ENCODE measurements around the gene RNASEH2C.
"Not testable (repeated sequence)": the region's sequence is repeated elsewhere in the genome, so short reads cannot be mapped to it uniquely, and the experiment has no call there.

Gene RNASEH2C

DNA sequence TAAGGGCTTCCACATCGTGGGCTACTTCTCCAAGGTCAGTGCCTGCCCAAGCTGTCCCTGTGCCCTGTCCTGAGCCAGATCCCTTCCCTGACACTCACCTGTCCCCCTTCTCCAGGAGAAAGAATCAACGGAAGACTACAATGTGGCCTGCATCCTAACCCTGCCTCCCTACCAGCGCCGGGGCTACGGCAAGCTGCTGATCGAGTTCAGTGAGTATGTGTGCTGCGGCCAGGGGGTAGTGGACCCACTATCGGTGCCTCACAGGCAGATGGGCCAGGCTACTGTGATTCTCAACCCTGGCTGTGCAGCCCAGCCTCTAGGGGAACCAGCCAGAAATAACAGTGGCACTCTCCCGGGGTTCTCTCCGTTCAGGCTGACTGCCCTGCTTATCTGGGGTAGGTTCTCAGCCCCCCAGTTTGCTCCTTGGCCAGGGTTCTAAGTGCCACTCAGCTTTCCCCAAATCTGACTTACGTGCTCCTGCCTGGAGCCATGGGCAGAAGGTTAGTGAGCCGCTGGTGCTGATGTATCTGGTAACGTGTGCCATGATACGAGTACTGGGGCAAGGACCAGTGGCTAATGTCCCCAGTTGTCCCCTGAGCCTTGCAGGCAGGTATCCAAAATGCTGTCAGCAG is 3.7 kb downstream of the RNASEH2C start:
- DNase-seq (ENCODE audit: low read depth in 2 of 2), result no peak

DNA sequence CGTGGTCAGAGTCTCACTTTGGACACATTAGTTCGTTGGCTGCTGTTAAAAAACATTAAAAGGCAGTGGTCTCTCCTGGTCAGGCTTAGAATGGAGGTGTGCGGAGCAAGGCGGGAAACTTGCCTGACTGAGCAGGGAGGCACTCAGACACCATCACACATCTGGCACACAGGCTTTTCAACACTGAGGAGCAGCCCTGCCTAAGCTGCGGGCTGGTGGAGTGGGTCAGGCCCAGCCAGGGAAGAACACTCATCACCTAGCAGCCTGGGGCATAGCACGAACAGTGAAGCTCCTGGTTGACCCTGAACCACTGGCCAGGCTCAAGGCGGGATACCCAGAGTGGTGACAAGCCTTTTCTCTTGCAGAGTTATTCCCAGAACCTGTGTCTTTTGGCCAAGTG is 4.3 kb downstream of the RNASEH2C start:
- no peak for DNase-seq (ENCODE audit: low read depth in 2 of 2)

DNA sequence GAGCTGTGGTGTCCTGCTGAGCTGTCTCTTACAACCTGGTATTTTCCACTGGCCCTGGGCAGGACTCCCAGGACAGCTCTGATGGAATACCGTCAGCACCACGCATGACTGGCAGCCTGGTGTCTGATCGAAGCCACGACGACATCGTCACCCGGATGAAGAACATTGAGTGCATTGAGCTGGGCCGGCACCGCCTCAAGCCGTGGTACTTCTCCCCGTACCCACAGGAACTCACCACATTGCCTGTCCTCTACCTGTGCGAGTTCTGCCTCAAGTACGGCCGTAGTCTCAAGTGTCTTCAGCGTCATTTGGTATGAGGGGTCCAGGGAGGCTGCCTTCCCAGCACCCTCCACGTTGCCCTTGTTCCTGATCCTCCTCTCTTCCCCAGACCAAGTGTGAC is 6.2 kb downstream of the RNASEH2C start:
- DNase-seq (ENCODE audit: low read depth in 2 of 2), result no peak

DNA sequence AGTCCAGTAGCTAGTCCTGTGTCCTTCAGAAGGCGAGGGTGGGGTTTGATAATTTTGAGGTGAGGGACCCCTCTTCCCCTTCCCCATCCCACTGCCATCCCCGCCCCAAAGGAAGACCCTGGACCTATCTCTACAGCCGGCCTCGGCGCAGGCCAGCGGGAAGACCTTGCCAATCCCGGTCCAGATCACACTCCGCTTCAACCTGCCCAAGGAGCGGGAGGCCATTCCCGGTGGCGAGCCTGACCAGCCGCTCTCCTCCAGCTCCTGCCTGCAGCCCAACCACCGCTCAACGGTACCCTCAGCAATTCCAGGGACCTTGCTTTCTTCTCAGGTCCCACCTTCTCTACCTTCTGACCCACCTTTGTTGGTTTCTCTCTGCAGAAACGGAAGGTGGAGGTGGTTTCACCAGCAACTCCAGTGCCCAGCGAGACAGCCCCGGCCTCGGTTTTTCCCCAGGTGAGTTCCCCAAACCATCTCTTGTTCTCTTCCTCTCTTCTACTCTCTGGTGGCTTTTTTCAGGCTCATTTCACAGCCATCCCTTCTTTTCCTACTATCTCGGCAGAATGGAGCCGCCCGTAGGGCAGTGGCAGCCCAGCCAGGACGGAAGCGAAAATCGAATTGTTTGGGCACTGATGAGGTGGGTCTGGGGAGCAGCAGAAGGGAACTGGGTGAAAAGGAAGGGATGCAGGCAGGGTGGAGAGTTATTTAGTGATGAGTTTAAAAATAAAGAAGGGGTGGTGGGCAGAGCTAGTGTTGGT is 7.2 kb downstream of the RNASEH2C start:
- DNase-seq (ENCODE audit: low read depth in 2 of 2), result no peak

DNA sequence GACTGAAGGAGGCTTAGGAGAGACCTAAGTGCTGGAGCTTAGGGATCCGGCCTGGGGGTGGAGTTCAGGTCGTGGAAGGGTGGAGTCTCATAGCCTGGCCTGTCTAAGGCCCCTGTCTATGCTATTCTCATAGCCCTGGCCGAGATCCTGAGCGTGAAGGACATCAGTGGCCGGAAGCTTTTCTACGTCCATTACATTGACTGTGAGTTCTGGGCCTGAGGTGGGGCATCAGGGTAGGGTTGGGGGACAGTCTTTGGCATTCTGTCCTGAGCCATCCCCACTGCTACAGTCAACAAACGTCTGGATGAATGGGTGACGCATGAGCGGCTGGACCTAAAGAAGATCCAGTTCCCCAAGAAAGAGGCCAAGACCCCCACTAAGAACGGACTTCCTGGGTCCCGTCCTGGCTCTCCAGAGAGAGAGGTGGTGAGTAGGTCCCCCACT is 7.9 kb downstream of the RNASEH2C start:
- DNase-seq (ENCODE audit: low read depth in 2 of 2), result no peak

DNA sequence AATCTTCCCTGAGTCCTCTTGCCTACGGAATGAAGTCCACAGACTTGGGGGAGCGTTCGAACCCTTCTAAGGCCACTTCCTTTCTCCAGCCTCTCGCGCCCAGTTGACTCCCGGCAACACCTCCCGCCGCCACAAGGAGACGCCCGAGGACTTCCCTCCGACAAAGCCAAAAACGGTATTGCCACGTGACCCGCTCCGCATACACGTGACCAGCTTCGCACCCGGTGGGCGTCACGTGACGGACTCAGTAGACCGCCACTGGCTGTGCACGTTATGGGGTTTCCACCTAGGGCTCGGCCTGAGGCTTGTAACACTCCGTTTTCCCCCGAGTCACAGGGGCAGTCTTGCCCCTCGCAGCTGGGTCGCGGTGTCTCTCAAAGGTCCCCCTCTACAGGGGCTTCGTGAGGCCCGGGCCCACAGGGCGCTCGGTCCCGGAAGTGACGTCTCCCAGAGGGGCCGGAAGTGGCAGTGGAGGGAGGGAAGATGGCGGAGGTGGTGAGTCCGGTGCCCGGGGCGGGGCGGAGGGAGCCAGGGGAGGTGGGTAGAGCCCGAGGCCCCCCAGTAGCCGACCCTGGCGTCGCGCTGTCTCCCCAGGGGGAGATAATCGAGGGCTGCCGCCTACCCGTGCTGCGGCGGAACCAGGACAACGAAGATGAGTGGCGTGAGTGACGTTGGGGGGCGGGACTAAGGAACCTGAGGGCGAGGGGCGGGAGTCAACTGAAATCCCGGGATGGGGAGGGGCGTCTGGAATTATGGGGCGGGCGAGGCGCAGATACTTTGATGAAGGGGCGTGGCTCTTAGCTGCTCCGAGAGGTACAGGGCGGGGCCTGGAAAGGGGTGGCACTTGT is 8.6 kb downstream of the RNASEH2C start, which contains the start of gene KAT5:
Gene KAT5 (plus strand): TSS at position 468 of the 848 bp plus-strand sequence. CDS start 16 bp downstream, at position 484.
- DNase-seq (ENCODE audit: low read depth in 2 of 2), result peak; percentile 92 to 95

DNA sequence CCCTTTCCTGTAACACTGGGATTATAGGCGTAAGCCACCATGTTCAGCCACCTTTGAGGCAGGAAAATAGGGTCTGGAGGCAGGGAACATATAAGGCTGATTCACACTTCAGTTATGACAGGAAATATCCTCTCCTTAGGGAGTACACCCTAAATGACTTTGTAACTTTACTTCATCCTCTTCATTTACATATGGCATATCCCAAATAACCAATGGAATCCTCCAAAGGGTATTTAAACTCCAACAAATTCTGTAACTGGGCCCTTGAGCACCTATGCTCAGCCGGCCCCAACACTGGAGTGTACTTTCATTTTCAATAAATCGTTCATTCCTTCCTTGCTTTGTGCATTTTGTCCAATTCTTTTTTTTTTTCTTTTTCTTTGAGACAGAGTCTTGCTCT is 10.2 kb downstream of the RNASEH2C start:
- no peak for DNase-seq (ENCODE audit: low read depth in 2 of 2)

DNA sequence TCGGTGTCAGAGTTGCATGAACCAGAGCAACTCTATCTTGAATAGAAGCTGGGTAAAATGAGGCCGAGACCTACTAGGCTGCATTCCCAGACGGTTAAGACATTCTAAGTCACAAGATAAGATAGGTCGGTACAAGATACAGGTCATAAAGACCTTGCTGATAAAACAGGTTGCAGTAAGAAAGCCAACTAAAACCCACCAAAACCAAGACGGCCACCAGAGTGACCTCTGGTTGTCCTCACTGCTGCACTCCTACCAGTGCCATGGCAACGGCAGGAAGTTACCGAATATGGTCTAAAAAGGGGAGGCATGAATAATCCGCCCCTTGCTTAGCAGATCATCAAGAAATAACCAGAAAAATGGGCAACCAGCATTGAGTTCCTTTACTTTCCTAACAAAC is 10.9 kb downstream of the RNASEH2C start:
- DNase-seq (ENCODE audit: low read depth in 2 of 2), result no peak

DNA sequence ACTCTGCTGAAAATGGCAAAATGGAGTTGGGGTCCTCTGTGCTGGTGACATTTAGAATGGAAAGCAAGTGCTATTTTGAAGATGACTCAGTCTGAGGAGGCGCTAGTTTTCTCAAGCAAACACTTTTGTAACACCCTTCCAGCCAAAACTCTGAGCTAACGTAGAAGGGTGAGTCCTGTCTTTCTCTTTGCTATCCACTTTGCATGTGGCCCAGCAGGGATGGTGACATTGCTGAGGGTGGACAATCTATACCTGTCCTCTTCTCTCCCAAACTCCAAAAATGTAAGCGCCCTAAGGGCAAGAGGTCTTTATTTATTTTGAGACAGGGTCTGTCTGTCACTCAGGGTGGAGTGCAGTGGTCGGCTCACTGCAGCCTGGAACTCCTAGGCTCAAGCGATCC is 12.1 kb downstream of the RNASEH2C start:
- DNase-seq (ENCODE audit: low read depth in 2 of 2), result no peak

DNA sequence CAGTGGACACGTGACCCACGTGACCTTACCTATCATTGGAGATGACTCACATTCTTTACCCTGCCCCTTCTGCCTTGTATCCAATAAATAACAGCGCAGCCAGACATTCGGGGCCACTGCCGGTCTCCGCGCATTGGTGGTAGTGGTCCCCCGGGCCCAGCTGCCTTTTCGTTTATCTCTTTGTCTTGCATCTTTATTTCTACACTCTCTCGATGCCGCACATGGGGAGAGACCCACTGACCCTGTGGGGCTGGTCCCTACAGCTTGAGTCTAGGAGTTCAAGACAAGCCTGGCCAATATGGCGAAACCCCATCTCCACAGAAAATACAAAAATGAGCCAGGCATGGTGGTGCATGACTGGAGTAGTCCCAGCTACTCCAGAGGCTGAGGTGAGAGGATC is 13.6 kb downstream of the RNASEH2C start:
- not testable (repeated sequence) for DNase-seq (ENCODE audit: low read depth in 2 of 2)

DNA sequence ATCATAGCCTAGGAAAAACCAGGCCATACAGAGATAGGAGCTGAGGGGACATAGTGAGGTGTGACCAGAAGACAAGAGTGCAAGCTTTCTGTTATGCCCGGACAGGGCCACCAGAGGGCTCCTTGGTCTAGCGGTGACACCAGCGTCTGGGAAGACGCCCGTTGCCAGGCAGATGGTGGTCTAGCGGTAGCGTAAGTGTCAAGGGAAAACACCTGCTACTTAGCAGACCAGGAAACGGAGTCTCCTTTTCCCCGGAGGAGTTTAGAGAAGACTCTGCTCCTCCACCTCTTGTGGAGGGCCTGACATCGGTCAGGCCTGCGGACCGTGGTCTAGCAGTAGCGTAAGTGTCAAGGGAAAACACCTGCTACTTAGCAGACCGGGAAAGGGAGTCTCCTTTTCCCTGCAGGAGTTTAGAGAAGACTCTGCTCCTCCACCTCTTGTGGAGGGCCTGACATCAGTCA is 14.3 kb downstream of the RNASEH2C start:
- peak; percentile 44 to 46 for DNase-seq (ENCODE audit: low read depth in 2 of 2)

DNA sequence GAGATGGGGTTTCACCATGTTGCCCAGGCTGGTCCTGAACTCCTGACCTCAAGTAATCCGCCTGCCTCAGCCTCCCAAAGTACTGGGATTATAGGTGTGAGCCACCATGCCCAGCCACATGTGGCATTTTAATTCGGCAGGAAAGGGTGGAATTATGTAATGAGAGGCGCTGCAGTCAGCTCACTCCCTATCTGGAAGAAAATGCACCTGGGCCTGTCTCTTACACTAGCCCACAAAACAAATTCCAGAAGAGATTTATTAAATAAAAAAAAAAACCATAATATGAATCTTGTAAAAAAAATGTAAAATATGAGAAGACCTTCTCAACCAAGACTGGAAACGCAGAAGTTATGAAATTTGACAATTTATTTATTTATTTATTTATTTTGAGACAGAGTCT is 16.8 kb downstream of the RNASEH2C start:
- DNase-seq (ENCODE audit: low read depth in 2 of 2), result no peak

DNA sequence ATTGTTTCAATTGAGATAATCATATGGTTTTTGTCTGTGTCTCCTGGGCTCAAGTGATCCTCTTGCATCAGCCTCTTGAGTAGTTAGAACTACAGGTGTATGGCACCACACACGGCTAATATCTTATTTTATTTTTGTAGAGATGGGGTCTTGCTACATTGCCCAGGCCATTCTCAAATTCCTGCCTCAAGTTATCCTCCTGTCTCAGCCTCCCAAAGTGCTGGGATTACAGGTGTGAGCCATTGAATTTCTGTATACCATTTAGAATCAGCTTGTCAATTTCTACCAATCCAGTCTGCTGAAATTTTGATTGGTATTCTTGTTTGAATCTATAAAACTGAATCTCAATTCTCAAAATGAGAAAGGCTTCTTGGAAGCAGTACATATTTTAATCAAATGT is 18.9 kb downstream of the RNASEH2C start:
- DNase-seq (ENCODE audit: low read depth in 2 of 2), result no peak

DNA sequence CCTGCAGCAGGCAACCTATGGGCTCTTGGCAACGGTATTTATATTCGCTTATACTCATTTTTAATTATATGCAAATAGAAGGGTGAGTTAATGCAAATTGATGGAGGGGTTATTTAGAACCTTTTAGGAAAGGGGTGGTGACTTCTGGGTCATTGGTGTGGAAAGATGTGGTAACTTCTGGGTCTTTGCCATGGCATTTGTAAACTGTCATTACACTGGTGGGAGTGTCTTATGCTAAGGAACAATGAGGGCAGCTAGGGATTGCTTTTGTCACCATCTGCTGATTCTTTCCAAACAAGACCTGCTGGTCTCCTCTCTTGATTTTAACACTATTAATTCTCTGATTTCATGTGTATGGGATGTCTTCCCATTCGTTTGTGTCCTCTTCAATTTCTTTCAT is 20.2 kb downstream of the RNASEH2C start:
- no peak for DNase-seq (ENCODE audit: low read depth in 2 of 2)

DNA sequence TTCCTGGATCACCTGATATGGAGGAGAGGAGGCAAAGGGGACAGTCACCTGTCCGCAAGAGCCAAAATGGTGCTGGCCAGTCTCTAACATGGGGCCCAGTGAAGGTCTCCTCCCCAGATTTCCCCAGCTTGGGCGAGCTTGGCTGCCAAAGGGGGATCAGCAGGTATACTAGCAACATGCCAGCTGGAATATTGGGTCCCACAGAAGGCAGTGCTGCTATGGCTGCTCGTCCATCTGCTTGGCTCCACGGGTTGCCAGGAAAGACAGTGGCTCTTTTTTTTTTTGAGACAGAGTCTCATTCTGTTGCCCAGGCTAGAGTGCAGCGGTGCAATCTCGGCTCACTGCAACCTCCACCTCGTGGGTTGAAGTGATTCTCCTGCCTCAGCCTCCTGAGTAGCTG is 21.3 kb downstream of the RNASEH2C start:
- DNase-seq (ENCODE audit: low read depth in 2 of 2), result no peak

DNA sequence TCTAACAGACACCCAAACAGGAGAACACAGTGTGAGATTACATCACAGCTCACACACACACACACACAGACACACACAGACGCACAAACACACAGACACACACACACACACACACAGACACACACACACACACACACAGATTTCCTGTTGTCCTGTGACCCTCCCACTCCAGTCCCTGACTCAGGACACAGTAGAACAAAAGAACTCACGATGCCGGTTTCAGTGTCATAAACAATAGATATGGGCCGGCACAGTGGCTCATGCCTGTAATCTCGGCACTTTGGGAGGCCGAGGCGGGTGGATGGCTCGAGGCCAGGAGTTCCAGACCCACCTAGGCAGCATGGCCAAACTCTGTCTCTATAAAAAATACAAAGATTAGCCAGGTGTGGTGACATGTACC is 22.4 kb downstream of the RNASEH2C start:
- DNase-seq (ENCODE audit: low read depth in 2 of 2), result no peak

DNA sequence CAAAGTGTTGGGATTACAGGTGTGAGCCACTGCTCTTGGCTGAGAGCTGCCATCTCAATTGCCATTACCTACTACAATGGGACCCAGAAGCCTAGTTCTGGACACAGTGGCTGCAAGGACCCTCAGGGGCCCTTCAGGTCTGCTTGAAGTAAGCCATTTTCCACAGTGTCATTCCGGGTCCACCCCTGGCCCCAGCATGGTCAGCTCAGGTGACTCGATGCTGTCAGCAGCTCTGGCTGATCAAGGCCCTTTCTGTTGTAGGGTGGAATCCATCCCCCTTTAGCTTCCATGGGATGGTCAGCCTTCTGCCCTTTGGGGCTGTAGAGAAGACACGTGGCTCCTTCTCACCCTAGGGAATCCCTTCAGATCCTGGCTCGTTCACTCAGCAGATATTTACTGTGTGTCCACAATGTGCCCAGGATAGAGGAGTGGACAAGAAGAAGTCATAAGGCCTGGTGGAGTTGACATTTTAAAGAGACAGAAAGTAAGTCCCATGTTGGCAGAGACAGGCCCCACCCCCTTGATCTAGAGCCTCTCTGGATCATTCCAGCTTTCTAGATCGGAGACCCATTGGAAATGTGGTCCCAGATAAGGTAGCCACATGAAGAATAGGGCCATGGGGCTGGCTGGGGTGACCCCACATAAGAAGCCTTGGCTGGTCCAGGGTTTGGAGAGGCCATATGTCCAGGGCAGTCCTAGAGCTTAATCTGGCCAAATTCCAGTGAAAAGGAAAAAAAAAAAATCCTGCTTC is 23.6 kb downstream of the RNASEH2C start:
- no peak for DNase-seq (ENCODE audit: low read depth in 2 of 2)

DNA sequence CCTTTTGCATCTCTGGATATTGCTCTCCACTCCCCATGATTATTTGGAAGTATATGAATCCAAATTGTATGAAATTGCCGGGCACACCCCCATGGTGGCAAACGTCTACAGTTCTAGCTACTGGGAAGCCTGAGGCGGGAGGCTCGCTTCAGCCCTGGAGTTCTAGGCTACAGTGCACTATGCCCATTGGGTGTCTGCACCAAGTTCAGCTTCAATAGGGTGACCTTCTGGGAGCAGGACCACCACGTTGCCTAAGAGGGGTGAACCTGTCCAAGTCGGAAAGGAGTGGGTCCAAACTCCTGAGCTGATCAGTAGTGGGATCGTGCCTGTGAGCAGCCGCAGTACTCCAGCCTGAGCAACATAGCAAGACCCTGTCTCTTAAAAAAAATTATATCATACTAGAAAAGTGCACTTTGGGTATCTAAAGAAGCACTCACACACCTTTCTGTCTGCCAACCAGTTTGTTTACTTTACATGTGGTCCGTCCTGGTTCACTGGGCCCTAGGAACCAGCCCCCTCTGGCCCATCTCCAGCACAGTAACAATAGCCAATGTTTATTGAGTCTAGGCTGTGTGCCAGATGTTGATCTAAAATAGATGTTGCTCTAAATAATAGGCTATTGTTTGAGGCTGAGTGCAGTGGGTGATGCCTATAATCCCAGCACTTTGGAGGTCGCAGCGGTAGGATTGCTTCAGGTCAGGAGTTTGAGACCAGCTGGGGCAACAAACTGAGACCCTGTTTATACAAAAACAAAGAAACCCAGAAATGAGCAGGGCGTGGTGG is 24.9 kb downstream of the RNASEH2C start:
- no peak for DNase-seq (ENCODE audit: low read depth in 2 of 2)

DNA sequence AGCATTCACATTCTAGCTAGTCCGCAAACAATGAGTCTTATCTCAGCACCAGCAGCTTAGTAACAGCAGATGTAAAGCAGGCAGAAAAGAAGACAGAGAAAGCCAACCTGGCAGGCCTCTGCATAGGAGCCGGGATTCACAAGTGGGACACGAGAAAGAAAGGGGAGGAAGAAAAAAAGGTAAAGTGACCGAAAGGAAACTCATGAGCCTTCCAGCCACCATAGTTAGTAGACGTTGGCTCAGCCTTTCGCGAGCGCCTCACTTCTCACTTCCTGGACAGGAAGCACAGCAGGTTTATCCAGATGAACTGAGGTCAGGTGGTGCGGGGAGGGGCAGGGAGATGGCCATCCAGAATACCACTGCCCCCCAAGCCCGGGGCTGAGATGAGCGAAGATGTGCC is 28.2 kb downstream of the RNASEH2C start:
- no peak for DNase-seq (ENCODE audit: low read depth in 2 of 2)

DNA sequence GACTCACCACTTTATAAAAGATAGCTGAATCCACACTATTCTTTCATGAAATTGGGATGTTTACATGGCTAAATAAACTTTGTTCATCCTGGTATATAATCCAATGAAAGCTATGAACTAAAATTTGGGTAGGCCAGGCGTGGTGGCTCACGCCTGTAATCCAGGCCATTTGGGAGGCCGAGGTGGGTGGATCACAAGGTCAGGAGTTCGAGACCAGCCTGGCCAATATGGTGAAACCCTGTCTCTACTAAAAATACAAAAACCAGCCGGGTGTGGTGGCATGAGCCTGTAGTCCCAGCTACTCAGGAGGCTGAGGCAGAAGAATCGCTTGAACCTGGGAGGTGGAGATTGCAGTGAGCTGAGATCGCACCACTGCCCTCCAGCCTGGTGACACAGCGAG is 28.8 kb downstream of the RNASEH2C start:
- DNase-seq (ENCODE audit: low read depth in 2 of 2), result not testable (repeated sequence)

DNA sequence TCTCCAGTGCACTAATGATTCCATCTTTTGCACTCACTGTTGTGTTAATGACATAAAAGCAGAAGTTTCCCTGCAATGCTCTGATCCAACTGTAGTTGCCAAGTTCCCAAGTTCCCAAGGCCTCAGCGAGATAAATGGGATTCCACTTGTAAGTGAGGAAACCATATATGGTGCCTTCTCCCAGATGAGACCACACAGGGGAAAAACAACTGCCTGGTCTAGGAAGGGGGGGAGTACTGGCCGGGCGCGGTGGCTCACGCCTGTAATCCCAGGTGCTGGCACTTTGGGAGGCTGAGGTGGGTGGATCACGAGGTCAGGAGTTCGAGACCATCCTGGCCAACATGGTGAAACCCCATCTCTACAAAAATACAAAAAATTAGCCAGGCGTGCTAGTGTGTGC is 34.6 kb downstream of the RNASEH2C start:
- DNase-seq (ENCODE audit: low read depth in 2 of 2), result no peak

Data from stimulated activated CD4-positive, alpha-beta T cell treated with anti-CD3 and anti-CD28 coated beads, Interleukin-1b, Interleukin-23, amount 100 ng/mL, for 1 hour (primary cell).